GM20431 (cell line): ENCODE results near the gene SMOC2.
"Not testable (repeated sequence)": the region's sequence is repeated elsewhere in the genome, so short reads cannot be mapped to it uniquely, and the experiment has no call there.

Experiments
- in situ Hi-C: fragments of 300-500 bp; cut with MseI, MboI; formaldehyde crosslinking; loops from one replicate; pipeline ENCODE4 v1.15.0; 2020; ENCODE audit warnings: low sequenced_read_pairs; ENCODE audit not compliant: unreplicated experiment

SMOC2 gene

GRCh38 chr6:168666699-168667427 lies 225.9 kb downstream of the SMOC2 start:
- in situ Hi-C loops, result no loop called here

DNA sequence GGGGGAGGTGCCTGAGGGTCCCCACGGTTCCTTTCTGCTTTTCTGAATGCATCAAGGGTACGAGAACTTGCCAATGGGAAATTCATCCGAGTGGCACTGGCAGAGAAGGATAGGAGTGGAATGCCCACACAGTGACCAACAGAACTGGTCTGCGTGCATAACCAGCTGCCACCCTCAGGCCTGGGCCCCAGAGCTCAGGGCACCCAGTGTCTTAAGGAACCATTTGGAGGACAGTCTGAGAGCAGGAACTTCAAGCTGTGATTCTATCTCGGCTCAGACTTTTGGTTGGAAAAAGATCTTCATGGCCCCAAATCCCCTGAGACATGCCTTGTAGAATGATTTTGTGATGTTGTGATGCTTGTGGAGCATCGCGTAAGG lies 226.4 kb downstream of the SMOC2 start:
- in situ Hi-C loops, result no loop called here

- in situ Hi-C loops, result no loop called here
Measured at GRCh38 chr6:168670401-168670985, 229.5 kb downstream of the SMOC2 start.

- in situ Hi-C loops, result no loop called here
Measured at GRCh38 chr6:168671028-168671862, 230.3 kb downstream of the SMOC2 start.

DNA sequence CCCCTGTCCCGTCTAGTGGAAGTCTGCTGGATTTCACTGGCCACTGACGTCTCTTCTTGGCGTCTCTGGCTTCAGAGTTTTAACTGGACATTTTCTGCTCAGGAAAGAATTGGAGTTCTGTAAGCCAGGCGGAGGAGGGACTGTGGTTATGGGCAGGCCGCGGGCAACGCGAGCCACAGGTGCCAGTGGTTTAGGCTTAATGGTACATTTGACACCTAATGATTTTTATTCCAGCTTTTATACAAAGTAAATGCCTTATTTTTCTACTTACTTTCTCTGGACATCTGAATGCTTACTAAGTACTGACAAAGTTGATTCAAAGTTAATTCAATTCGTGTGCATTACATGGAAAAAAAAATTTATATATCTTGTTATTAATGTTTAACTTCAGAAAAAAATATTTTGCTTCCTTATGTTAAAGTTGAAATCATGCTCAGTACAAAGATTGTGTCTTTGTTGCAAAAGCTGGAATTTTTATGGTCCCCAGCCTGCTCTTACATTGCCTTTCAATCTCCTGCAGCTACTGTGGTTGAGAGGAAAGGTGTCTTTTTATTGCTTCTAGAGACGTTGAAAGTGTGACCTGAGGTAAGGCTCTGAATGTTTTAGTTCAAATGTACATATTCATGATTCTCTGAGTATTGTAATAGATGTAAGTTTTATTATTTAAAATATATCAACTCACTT lies 231.0 kb downstream of the SMOC2 start:
- in situ Hi-C loops, result no loop called here

- in situ Hi-C loops, result no loop called here
Measured at GRCh38 chr6:168674595-168674994, 233.6 kb downstream of the SMOC2 start.

- in situ Hi-C loops, result no loop called here
Measured at GRCh38 chr6:168675375-168675774, 234.4 kb downstream of the SMOC2 start.

DNA sequence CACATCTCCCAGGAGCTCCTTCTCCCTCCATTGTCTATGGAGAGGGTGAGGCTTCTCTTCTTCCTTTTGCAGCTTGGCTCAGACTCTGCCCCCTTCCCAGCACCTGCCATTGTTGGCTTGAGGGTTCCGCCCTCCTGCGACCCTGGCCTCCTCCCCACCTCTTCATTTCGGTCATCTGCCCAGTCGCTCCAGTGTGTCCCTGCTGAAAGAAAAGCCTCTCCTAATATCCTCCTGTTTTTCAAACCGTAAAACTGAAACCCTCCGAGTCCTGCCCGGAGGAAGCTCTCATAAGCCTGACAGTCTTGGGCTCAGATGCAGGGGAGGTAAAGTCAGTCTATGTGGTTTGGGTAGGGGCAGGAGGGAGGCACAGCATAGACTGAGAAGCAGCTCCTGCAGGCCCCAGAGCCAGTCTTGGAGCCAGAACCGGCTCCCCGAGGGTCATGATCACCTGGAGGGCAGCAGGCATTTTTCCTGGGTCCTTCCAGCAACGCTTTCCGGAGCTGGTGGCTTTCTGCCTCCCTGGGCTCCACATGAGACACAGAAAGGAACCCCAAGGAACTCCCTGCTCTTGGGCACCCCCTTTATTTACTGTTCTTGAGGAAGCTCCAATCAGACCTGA lies 235.1 kb downstream of the SMOC2 start:
- in situ Hi-C loops, result no loop called here

DNA sequence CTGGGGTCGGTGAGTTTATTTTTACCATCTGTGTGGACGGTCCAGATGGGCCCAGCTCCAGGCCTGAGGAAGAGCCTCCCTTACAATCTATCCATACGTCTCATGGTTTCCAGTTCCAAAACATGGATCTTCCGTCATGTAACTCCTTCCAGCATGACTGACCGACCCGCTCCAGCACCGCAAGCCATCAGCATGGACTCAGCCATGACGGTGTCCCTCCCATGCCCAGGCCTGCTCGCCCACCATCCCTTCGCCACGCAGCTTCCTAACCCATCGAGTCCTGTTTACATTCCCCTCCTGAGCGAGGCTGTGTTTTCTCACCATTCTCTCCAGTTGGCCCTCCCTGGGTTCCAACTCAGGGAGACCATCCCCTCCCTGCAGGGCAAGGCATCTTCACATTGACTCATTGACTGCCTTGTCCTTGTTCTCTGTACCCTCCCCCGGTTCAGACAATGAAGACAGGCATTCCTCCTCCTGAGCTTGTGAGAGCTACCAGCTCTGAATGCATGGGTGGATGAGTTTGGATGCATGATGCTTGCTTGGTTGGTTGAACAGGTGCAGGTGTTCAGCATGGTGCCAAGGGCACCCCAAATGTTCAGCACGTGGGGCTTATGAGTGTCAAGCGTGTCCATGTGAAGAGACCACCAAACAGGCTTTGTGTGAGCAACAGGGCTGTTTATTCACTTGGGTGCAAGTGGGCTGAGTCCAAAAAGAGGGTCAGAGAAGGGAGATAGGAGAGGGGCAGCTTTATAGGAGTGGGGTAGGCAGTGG lies 235.8 kb downstream of the SMOC2 start:
- in situ Hi-C loops, result no loop called here

DNA sequence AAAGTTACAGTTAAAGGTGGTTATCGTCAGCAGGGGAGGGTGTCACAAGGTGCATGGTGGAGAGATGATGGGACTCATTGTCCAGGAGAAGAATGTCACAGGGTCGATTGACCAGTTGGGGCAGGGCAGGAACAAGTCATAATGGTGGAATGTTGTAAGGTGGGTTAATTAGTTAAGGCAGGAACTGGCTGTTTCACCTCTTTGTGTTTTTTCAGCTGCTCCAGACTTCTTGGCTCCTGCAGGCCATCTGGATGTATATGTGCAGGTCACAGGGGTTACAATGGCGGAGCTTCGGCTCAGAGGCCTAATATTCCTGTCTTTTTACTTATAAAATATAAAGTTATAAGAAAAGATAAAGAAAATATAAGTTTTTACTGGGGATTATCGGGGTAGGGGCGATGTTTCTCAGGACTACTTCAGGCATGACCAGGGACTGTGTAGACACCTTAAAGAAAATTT lies 236.4 kb downstream of the SMOC2 start:
- in situ Hi-C loops, result not testable (repeated sequence)

DNA sequence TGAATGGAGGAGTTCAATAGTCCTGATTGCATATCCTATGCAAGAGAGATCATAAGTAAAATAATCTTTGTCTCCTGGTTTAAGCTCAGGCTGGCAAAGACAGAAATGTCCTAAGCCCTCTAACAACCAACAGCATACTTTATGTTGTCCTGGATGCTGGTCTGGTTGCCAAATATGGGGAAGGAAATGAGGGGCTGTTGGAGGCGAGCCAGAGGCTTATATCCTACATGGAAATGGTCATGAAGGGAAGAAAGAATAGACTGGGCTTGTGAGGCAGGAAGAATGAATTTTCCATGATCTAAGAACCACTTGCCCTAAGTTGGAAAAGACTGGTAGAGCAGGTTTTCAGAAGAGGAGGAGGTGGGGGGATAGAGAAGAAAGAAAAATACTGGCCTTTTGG lies 237.1 kb downstream of the SMOC2 start:
- in situ Hi-C loops, result no loop called here

DNA sequence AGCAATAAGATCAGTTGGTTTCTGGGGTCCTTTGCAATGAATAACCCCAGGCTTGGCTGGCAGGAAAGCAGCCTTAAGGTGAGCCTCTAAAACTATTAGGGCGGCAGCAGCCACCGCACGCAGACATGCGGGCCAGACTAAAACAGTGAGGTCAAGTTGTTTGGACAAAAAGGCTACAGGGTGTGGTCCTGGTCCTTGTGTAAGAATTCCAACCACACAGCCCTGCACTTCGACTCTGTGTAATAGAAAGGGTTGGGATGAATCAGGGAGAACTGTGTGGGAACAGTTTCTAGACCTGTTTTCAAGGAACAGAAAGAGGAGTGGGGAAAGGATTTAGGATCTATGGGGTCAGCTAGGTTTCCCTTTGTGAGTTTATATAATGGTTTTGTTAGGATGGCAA lies 237.6 kb downstream of the SMOC2 start:
- in situ Hi-C loops, result no loop called here

DNA sequence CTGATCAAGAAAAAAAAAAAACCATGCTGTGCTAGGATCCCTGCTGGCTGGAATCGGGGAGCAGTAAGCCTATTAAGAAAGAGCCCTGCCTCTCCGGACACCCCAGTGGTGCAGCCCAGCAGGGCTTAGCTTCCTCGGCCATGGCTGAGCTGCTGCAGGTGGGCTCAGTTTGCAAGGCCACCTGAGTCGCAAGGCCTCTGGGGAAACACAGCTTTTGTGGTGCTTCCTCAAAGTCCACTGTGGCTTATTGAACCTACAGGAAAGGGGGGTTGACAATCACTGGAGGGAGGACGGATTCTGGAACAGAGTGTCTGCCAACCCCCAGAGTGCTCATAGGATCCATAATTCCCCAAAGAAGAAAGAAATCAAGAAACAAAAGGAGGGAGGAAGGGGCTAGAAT lies 240.8 kb downstream of the SMOC2 start:
- in situ Hi-C loops, result no loop called here

DNA sequence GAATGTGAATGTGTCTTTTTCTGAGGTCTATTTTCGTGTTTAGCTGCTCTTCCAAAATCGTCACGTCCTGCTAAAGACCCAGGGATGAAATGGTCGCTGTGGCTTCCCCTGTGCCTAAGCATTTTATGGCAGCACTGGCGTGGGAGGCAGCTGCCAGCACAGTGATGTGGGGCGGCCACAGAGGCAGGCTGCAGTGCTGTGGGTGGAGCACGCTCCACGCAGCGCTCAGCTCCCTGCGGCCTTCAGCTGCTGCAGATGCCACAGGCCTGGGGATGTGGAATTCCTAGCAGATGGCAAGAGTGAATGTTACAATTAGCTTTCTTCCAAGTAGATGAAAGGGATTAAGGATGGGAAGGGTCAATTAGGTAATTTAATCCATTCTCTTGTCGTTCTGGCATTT lies 242.6 kb downstream of the SMOC2 start:
- in situ Hi-C loops, result no loop called here

GRCh38 chr6:168684471-168684870 lies 243.5 kb downstream of the SMOC2 start:
- in situ Hi-C loops, result no loop called here

- in situ Hi-C loops, result no loop called here
Measured at GRCh38 chr6:168684906-168685305, 243.9 kb downstream of the SMOC2 start.

- in situ Hi-C loops, result no loop called here
Measured at GRCh38 chr6:168686029-168686738, 245.2 kb downstream of the SMOC2 start.

- in situ Hi-C loops, result no loop called here
Measured at GRCh38 chr6:168686831-168687730, 246.1 kb downstream of the SMOC2 start.
